RWPE1 (cell line): ENCODE results near the gene WDR91.

ENCODE experiments used
- CTCF ChIA-PET: fragments of 350-600 bp; sonication (Branson Sonifier 250); formaldehyde crosslinking; extraction: SDS; loops from one replicate; lab custom pipeline; 2021; lab: Yijun Ruan, JAX
- POLR2A ChIA-PET: fragments of 400-600 bp; formaldehyde crosslinking; extraction: SDS; loops from one replicate; lab custom pipeline; 2020; ENCODE audit warnings: antibody characterized with exemption; ENCODE audit not compliant: low non-redundant PET; lab: Yijun Ruan, JAX
- DNase-seq: peaks from one replicate; pipeline ENCODE4 v3.0.0; 2012; ENCODE audit warnings: low spot score
- H3K27ac ChIP-seq: fragments of 450-650 bp; 2 replicates; pipeline ENCODE4 v1.5.1; 2017
- TF ChIP-seq, protein P1 (sequence below): fragments of 450-650 bp; conservative IDR thresholded peaks from 2 replicates; pipeline ENCODE4 v1.5.1; 2017; ENCODE audit warnings: low read depth, mild to moderate bottlenecking

The WDR91 gene

DNA sequence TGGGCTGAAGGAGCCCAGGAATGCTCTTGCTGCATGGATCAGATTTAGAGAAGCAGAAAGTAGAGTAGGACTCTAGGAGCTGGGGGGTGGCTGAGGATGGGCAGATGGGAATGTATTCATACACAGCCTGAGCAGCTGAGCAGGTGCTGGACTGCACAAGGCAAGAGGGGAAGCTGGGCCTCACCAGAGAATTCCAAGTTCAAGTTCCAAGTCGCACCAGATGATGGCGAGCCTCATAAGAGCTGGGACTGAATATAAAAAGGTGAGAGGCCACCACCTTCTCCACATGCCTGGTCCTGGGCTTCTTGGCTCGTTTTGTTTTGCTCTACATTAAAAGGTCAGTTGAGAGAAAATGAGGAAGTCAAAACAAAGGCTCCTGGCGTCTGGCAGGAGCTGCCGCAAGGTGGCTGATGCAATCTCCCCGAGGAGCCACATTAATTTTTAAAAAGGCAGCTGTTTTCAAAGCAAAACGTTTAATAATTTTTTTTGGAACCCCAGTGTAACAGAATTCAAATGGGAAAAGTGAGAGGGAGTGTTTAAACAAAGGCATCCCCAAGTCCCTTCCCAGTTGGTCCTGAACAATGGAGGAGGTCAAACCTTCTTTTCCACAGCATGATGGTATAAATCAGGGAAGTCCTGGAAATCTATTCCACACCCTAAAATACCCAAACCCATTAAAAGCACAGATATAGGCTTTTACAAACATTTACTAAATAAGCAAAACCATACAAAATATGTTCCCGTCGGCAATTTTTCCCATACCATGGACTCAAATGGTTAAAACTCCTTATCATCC lies 50.3 kb downstream of the WDR91 start:
- H3K27ac ChIP-seq: no peak overlapping the region
- TF ChIP-seq, protein P1, sequence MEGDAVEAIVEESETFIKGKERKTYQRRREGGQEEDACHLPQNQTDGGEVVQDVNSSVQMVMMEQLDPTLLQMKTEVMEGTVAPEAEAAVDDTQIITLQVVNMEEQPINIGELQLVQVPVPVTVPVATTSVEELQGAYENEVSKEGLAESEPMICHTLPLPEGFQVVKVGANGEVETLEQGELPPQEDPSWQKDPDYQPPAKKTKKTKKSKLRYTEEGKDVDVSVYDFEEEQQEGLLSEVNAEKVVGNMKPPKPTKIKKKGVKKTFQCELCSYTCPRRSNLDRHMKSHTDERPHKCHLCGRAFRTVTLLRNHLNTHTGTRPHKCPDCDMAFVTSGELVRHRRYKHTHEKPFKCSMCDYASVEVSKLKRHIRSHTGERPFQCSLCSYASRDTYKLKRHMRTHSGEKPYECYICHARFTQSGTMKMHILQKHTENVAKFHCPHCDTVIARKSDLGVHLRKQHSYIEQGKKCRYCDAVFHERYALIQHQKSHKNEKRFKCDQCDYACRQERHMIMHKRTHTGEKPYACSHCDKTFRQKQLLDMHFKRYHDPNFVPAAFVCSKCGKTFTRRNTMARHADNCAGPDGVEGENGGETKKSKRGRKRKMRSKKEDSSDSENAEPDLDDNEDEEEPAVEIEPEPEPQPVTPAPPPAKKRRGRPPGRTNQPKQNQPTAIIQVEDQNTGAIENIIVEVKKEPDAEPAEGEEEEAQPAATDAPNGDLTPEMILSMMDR: no peak
- POLR2A ChIA-PET: no interaction called here
- no peak for DNase-seq
- CTCF ChIA-PET: interaction anchor here (0.6 kb wide), 1 partner anchor 198 kb away, joined by 5 read pairs; no protein-coding TSS in a partner anchor

DNA sequence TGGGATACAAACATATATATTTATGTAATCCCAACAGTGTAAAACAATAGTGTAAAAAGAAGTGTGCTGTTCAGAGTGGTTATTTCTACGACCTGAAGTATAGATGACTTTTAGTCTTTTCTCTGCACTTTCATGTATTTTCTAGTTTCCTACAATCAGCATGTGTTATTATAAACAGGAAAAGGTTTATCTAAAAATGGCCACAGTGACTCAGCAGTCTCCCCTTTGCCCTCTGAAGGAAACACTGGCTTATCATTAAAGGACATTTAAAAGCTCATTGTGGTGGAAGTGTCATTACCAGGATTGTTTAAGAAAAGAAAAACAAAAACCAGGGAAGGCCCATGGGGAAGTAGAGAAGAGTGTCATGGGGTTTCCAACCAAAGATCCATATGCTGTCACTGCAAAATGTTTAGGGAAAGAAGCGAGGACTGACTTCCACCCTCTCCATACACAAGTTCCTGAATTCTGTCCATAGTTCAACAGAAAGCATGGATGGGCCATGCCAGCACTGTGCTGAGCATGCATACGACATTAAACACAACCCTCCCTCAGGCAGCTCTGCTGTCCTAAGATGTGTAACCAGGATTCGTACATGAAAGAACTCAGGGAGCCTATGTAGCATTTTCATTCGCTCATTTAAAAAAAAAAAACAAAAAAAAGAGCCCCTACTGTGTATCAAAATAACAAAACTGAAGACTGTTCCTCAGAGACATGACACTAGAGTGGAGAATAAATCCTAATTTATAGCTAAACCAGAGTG lies 51.0 kb downstream of the WDR91 start:
- DNase-seq: no peak
- POLR2A ChIA-PET: no interaction called here
- no peak overlapping the region for H3K27ac ChIP-seq
- CTCF ChIA-PET: interaction anchor here (0.6 kb wide), 1 partner anchor 197 kb away, joined by 5 read pairs; no protein-coding TSS in a partner anchor
- TF ChIP-seq, protein P1: no peak

DNA sequence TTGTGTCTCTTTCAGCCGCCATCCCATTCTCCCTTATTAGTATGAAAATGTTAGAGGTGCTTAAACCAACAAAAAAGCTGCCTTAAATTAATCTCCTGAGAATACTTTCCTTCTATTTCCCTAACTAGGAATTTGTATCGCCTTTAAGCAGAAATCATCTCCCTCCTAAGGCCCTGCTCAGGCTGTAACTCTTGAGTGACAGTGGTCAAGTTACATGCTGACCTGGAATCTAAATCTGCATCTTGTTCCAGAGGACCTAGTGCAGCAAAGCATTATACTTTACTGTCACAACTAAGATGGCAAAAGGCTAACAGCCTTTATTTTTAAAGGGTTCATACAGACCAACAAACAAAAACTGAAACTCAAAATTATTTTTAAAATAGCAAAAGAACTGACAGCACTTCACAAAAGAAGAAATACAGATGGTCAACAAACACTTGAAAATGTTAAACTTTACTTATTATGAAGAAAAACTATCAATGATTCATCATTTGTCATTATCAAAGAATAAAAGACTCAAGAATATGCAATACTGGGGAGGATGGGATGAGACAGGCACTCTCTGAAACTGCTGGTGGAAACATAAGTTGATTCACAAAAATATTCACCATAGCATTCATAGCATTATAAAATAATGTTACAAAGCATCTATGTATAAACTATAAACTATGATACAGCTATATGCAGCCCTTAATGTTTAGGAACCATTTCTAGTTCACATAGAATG lies 51.8 kb downstream of the WDR91 start:
- DNase-seq: no peak
- POLR2A ChIA-PET: no interaction called here
- CTCF ChIA-PET: no interaction called here
- no peak overlapping the region for H3K27ac ChIP-seq
- TF ChIP-seq, protein P1: no peak

DNA sequence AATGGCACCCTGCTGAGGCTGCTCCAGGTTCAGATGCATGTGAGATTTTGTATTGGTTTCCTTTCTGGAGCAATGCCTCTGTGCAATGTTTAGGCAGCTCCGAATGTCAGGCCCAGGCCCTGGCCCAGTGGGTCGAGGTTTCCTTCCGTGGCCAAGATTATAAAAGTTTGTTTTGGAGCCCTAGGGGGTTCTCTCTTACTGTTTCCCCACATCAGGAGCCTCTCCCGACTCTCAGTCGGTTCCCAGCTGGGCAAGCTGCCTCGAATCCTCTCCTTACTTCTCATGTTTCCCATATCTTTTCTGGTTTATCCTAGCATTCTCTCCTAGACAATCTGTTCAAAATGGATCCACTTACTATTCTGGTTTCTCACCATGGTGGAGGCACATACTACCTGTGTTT lies 52.5 kb downstream of the WDR91 start:
- no peak overlapping the region for H3K27ac ChIP-seq
- POLR2A ChIA-PET: no interaction called here
- CTCF ChIA-PET: no interaction called here
- TF ChIP-seq, protein P1: no peak
- DNase-seq: no peak

DNA sequence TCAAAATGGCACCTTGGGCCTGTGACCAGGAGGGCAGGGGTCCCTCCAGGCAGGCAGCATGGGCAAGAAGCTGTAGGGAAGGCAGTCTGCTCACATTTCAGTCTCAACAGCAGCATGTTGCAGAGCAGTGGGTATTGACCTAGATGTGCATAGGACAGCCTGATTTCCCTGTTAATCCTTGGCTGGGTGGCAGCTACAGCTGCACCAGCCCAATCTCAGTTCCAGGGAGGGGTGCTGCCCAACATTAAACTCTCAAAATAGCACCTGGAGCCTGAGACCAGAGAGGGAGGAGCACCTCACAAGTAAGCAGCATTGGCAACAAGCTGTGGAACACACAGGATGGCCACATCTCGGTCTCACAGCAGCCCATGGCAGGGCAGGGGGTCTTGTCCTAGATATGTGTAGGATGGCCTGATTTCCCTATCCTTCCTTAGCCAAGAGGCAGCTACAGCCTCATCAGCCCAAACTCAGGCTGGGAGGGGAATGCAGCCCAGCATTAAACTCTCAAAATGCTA lies 53.1 kb downstream of the WDR91 start:
- no peak for DNase-seq
- TF ChIP-seq, protein P1: no peak
- no peak overlapping the region for H3K27ac ChIP-seq
- ChIA-PET POLR2A (no interaction called here), CTCF (no interaction called here)

DNA sequence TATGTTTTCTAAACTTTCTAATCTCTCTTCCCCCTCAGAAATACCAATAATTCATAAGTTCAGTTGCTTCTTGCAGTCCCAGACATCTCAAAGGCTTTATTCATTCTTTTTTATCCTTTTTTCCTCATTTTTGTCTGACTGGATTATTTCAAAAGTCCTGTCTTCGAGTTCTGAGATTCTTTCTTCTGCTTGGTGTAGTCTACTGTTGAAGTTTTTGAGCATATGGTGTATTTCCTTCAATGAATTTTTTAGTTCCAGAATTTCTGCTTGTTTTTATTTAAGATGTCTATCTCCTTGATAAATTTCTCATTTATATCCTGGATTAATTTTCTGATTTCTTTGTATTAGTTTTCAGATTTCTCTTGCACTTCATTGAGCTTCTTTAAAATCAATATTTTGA lies 55.0 kb downstream of the WDR91 start:
- CTCF ChIA-PET: no interaction called here
- TF ChIP-seq, protein P1: no peak
- no peak overlapping the region for H3K27ac ChIP-seq
- POLR2A ChIA-PET: no interaction called here
- DNase-seq: no peak
